H1 (cell line): ENCODE data around the gene MEDAG. TPM values are rescaled to one million over a fixed set of nuclear protein-coding genes. Genes with fewer than 3 reads are reported as not detected.

Experiments used
- CTCF ChIA-PET: fragments of 300-600 bp; sonication (Branson Sonifier 250); formaldehyde crosslinking; loops from one replicate; lab custom pipeline; 2021; ENCODE audit not compliant: partially characterized antibody; lab: Charles Lee
- POLR2A ChIA-PET: fragments of 300-600 bp; sonication (Branson Sonifier 250); formaldehyde crosslinking; loops from one replicate; lab custom pipeline; 2021; ENCODE audit warnings: inconsistent platforms; ENCODE audit not compliant: partially characterized antibody; lab: Charles Lee
- DNase-seq, 2 experiments: peaks; one replicate each; pipeline versions ENCODE4 v3.0.0 to v3.0.0-alpha.2; 2010 to 2022; ENCODE audit warnings: low spot score in 2 of 2, low read depth in 1 of 2, mixed read lengths in 1 of 2
- FAIRE-seq: peaks from 2 replicates; lab custom pipeline; 2011; peaks lifted over from hg19 to GRCh38; lab: Jason Lieb, UNC
- H2AFZ ChIP-seq: 2 replicates; pipeline ENCODE4 v1.8.1; 2012; ENCODE audit warnings: low read length, inconsistent platforms
- H2AK5ac ChIP-seq: 2 replicates; pipeline ENCODE4 v1.6.1; 2013; ENCODE audit warnings: low read depth, low read length
- H2BK120ac ChIP-seq: replicated peaks from 2 replicates; pipeline ENCODE3; 2013; ENCODE audit warnings: low read depth, low read length, inconsistent platforms
- H2BK12ac ChIP-seq: 2 replicates; pipeline ENCODE4 v1.6.1; 2013; ENCODE audit warnings: low read depth, low read length
- H2BK15ac ChIP-seq: 2 replicates; pipeline ENCODE4 v1.6.1; 2013; ENCODE audit warnings: low read length
- H2BK20ac ChIP-seq: 2 replicates; pipeline ENCODE4 v1.6.1; 2013; ENCODE audit warnings: low read length
- H2BK5ac ChIP-seq: 2 replicates; pipeline ENCODE4 v1.6.1; 2013; ENCODE audit warnings: low read depth, low read length
- H3K14ac ChIP-seq: 2 replicates; pipeline ENCODE4 v1.6.1; 2013; ENCODE audit warnings: inconsistent platforms; ENCODE audit not compliant: insufficient read length
- H3K18ac ChIP-seq: 2 replicates; pipeline ENCODE4 v1.6.1; 2013; ENCODE audit warnings: low read length; ENCODE audit errors: extremely low read depth
- H3K23ac ChIP-seq: 2 replicates; pipeline ENCODE4 v1.6.1; 2013; ENCODE audit warnings: inconsistent platforms; ENCODE audit not compliant: insufficient read length
- H3K23me2 ChIP-seq: 2 replicates; pipeline ENCODE4 v1.6.1; 2013; ENCODE audit warnings: low read depth, low read length
- H3K27ac ChIP-seq: 2 replicates; pipeline ENCODE4 v1.6.1; 2011; ENCODE audit warnings: low read depth, low read length, inconsistent platforms
- H3K27me3 ChIP-seq, 4 experiments: replicated peaks in 1 of 4; 1 replicate in 1 of 4; 2 replicates in 3 of 4; pipeline versions ENCODE4 v1.6.1 to v1.8.1; 2011 to 2013; ENCODE audit warnings: low read length in 3 of 4, mild to moderate bottlenecking in 3 of 4, inconsistent platforms in 2 of 4, mixed read lengths in 2 of 4, moderate library complexity in 1 of 4; ENCODE audit not compliant: control insufficient read depth in 3 of 4, insufficient read depth in 3 of 4; ENCODE audit errors: extremely low read depth in 1 of 4
- H3K36me3 ChIP-seq, 4 experiments: 2 replicates each; pipeline versions ENCODE4 v1.6.1 to v1.8.1; 2011 to 2013; ENCODE audit warnings: mild to moderate bottlenecking in 4 of 4, low read length in 3 of 4, moderate library complexity in 2 of 4, control low read depth in 1 of 4, inconsistent platforms in 1 of 4; ENCODE audit not compliant: insufficient read depth in 4 of 4, control insufficient read depth in 2 of 4
- H3K4ac ChIP-seq: replicated peaks from 2 replicates; pipeline ENCODE3; 2013; ENCODE audit warnings: low read length, low read depth, mixed read lengths, inconsistent platforms; ENCODE audit not compliant: insufficient read length
- H3K4me1 ChIP-seq, 4 experiments: replicated peaks in 1 of 4; 1 replicate in 1 of 4; 2 replicates in 3 of 4; pipeline versions ENCODE4 v1.6.1 to v1.8.1; 2011 to 2013; ENCODE audit warnings: low read length in 3 of 4, inconsistent platforms in 2 of 4, mixed read lengths in 1 of 4; ENCODE audit not compliant: insufficient read depth in 4 of 4, control insufficient read depth in 3 of 4
- H3K4me2 ChIP-seq, 2 experiments: 2 replicates each; pipeline versions ENCODE4 v1.6.1 to v1.8.1; 2011 to 2013; ENCODE audit warnings: low read depth in 2 of 2, low read length in 2 of 2, control low read depth in 1 of 2, inconsistent platforms in 1 of 2, mild to moderate bottlenecking in 1 of 2; ENCODE audit not compliant: insufficient read depth in 1 of 2
- H3K4me3 ChIP-seq, 4 experiments: fragments of 200-600, 300-600 bp in 1 of 4; sonication (generic), shearing (Covaris generic), sonication (Bioruptor Twin) in 1 of 4; 2 replicates each; pipeline versions ENCODE4 v1.5.1 to v1.8.1; 2011 to 2016; ENCODE audit warnings: low read length in 4 of 4, low read depth in 3 of 4, control low read depth in 2 of 4, inconsistent platforms in 2 of 4, mild to moderate bottlenecking in 2 of 4, mixed read lengths in 1 of 4, moderate library complexity in 1 of 4; ENCODE audit not compliant: insufficient read depth in 2 of 4; ENCODE audit errors: extremely low read depth in 1 of 4
- H3K56ac ChIP-seq: replicated peaks from 2 replicates; pipeline ENCODE3; 2013; ENCODE audit warnings: low read depth, mild to moderate bottlenecking, mixed read lengths, low read length, inconsistent platforms; ENCODE audit not compliant: insufficient read length
- H3K79me1 ChIP-seq: 2 replicates; pipeline ENCODE4 v1.6.1; 2013; ENCODE audit warnings: low read depth, low read length, control low read depth
- H3K79me2 ChIP-seq, 2 experiments: 2 replicates each; pipeline versions ENCODE4 v1.6.1 to v1.8.1; 2012 to 2013; ENCODE audit warnings: low read length in 2 of 2, mild to moderate bottlenecking in 2 of 2, inconsistent platforms in 1 of 2; ENCODE audit not compliant: insufficient read depth in 2 of 2, control insufficient read depth in 1 of 2
- H3K9ac ChIP-seq, 4 experiments: replicated peaks in 1 of 4; 1 replicate in 1 of 4; 2 replicates in 3 of 4; pipeline versions ENCODE4 v1.6.1 to v1.8.1; 2011 to 2013; ENCODE audit warnings: low read depth in 3 of 4, low read length in 3 of 4, control low read depth in 2 of 4, mild to moderate bottlenecking in 2 of 4, moderate library complexity in 2 of 4, inconsistent platforms in 1 of 4; ENCODE audit errors: extremely low read depth in 1 of 4
- H3K9me3 ChIP-seq, 2 experiments: 2 replicates each; pipeline versions ENCODE4 v1.6.1 to v1.8.1; 2012 to 2013; ENCODE audit warnings: mild to moderate bottlenecking in 2 of 2, moderate library complexity in 2 of 2, control low read depth in 1 of 2, inconsistent platforms in 1 of 2, low read depth in 1 of 2, low read length in 1 of 2, mixed read lengths in 1 of 2; ENCODE audit not compliant: insufficient read depth in 2 of 2
- H4K20me1 ChIP-seq, 2 experiments: replicated peaks in 1 of 2; 2 replicates each; pipeline versions ENCODE3 to v1.8.1; 2011 to 2013; ENCODE audit warnings: inconsistent platforms in 2 of 2, low read length in 2 of 2, mild to moderate bottlenecking in 1 of 2; ENCODE audit not compliant: insufficient read depth in 2 of 2, control insufficient read depth in 1 of 2
- H4K5ac ChIP-seq: 2 replicates; pipeline ENCODE4 v1.6.1; 2013; ENCODE audit warnings: low read length, low read depth, mixed read lengths, inconsistent platforms; ENCODE audit not compliant: insufficient read length
- H4K8ac ChIP-seq: 2 replicates; pipeline ENCODE4 v1.8.0; 2013; ENCODE audit warnings: mild to moderate bottlenecking, moderate library complexity, low read length, inconsistent platforms; ENCODE audit not compliant: insufficient read depth; ENCODE audit errors: extremely low read depth
- H4K91ac ChIP-seq: replicated peaks from 2 replicates; pipeline ENCODE3; 2013; ENCODE audit warnings: low read length, mixed read lengths, inconsistent platforms; ENCODE audit not compliant: insufficient read length
- SAP30 ChIP-seq: fragments of 300-600 bp; sonication (generic); IDR thresholded peaks from 2 replicates; pipeline ENCODE4 v1.7.1; 2012; ENCODE audit warnings: low read length, moderate library complexity, mild to moderate bottlenecking, inconsistent platforms; ENCODE audit not compliant: insufficient read depth, insufficient replicate concordance
- TCF12 ChIP-seq: IDR thresholded peaks from 2 replicates; pipeline ENCODE4 v1.6.1; 2011; ENCODE audit warnings: low read depth, mild to moderate bottlenecking, low read length
- ZNF274 ChIP-seq: IDR thresholded peaks from 2 replicates; pipeline ENCODE4 v1.7.0; 2012; ENCODE audit warnings: low read length, borderline replicate concordance; ENCODE audit errors: extremely low read depth
- WGBS, 2 experiments: shearing (Covaris generic) in 1 of 2; methylation state at CpG; one replicate each; pipeline versions ENCODE4 v1.1.6 to v1.1.7; 2013 to 2015; ENCODE audit warnings: low lambda C conversion rate in 2 of 2, mixed read lengths in 2 of 2, inconsistent platforms in 1 of 2, low coverage in 1 of 2, missing lambda C conversion rate in 1 of 2; ENCODE audit not compliant: insufficient replicate concordance in 2 of 2, insufficient coverage in 1 of 2, insufficient read length in 1 of 2; ENCODE audit errors: extremely low coverage in 1 of 2, missing lambda C conversion rate in 1 of 2; 5-methylcytosine and 5-hydroxymethylcytosine counted together
- polyA plus RNA-seq, 7 experiments: library from polyadenylated mRNA; depleted of rRNA in 3 of 7; stranded (reverse) in 5 of 7; unstranded in 2 of 7; fragments of >200 nt in 5 of 7; fragments of 200-250 nt in 2 of 7; gene quantifications; 1 replicate in 5 of 7; 2 replicates in 1 of 7; 4 replicates in 1 of 7; pipeline versions ENCODE4 v1.2.1 to v1.2.3, GENCODE V29; 2011 to 2013; ENCODE audit warnings: missing spikeins in 2 of 7, mixed read lengths in 2 of 7
- total RNA-seq: library from RNA; stranded (reverse); fragmentation: NEBNext Ultra II Directional; extraction: Animal tissue kit (Norgen Biotek cat#: 25700); gene quantifications from 2 replicates; pipeline ENCODE4 v1.2.1, GENCODE V29; 2021

The MEDAG gene
- total and polyA plus RNA-seq, 2 of the 8 experiments (the other 6 are each of a cell fraction or from before 2014, with no cell fraction given) = 2.1 to 3.1 TPM

DNA sequence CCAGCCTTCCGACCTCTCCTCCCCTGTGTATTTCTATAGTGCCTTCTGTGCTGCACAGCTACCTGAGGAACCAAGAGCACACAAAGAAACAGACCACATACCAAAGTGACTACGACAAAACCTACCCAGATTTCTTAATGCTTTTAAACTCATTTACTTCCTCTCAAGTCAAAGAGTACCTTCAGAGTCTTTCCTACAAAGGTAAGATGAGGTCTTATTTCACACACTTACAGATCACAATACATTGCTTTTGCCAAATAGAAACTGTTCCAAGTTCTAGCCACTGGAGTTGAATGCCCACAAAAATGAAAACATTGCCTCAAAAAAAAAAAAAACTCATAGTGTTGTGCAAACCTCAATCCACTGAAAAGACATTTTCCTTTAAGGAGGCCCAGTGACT, 62.8 kb downstream of the MEDAG start:
- no peaks in the 10 kb centered on the region for H3K79me2 ChIP-seq
- H3K27me3 ChIP-seq = no peaks in the 10 kb centered on the region
- H3K56ac ChIP-seq = no peak overlapping the region
- WGBS, 2 experiments = 93% methylated on average over 2 of the region's 2 CpGs; no CpG with 5 or more reads in 1 of the 2 experiments
- no peak overlapping the region for H2BK12ac ChIP-seq
- H2BK20ac ChIP-seq = no peak overlapping the region
- no peaks in the 10 kb centered on the region for H4K20me1 ChIP-seq
- no peaks in the 10 kb centered on the region for H3K36me3 ChIP-seq
- DNase-seq (no peak), FAIRE-seq (no peak)
- no peak overlapping the region for H2AK5ac ChIP-seq
- H3K9me3 ChIP-seq = peaks cover 14 to 22% of the 10 kb centered on the region in 2 experiments
- no peak overlapping the region for H4K91ac ChIP-seq
- no peak overlapping the region for H2AFZ ChIP-seq
- no peak overlapping the region for H3K18ac ChIP-seq
- CTCF ChIA-PET = interaction anchor here (1.0 to 3.5 kb wide), 4 partner anchors 8 to 15 kb away, joined by 3 to 19 read pairs (median 6); no protein-coding TSS in a partner anchor
- no peak overlapping the region for H3K23ac ChIP-seq
- H3K4ac ChIP-seq = no peak overlapping the region
- no peak overlapping the region for H4K5ac ChIP-seq
- H3K14ac ChIP-seq = no peak overlapping the region
- H3K4me3 ChIP-seq = no peak overlapping the region
- H3K27ac ChIP-seq = no peak overlapping the region
- no peak overlapping the region for H2BK120ac ChIP-seq
- no peaks in the 10 kb centered on the region for H3K4me1 ChIP-seq
- H3K79me1 ChIP-seq = no peaks in the 10 kb centered on the region
- H3K9ac ChIP-seq = no peak overlapping the region
- POLR2A ChIA-PET = interaction anchor here (0.7 kb wide), 1 partner anchor 16 kb away, joined by 3 read pairs; no protein-coding TSS in a partner anchor
- no peak overlapping the region for H4K8ac ChIP-seq
- TF ChIP-seq ZNF274 = no peak
- TF ChIP-seq TCF12 = no peak
- no peak for TF ChIP-seq SAP30
- H2BK15ac ChIP-seq = no peak overlapping the region
- no peak overlapping the region; a peak in 1 of 4 replicates for H3K4me2 ChIP-seq
- H3K23me2 ChIP-seq = no peaks in the 10 kb centered on the region; the same call in 1 of the 2 replicates
- no peak overlapping the region for H2BK5ac ChIP-seq
